ENCODE results near the gene SHC4. TPM values are rescaled to one million over a fixed set of nuclear protein-coding genes. Genes with fewer than 3 reads are reported as not detected.

The SHC4 gene
- polyA plus RNA-seq, 1 donor (not counting 4 experiments of a cell fraction or from before 2014, with no cell fraction given): 0.94 TPM

DNA sequence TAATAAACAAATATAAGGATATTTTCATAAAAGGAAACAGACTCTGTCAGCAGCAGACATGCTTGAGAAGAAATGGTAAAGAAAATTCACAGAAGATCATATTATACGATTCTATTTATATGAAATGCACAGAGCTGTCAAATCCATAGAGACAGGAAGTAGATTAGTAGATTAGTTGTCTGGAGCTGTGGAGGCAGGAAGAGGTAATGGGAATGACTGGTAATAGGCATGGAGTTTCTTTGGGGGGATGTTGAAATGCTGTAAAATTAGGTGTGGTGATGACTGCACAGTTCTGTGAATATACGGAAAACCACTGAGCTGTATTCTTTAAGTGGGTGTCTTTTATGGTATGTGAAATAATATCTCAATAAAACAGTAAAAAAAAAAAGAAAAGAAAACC, 188.2 kb downstream of the SHC4 start:
- no peak for DNase-seq (ENCODE audit: low read depth, low spot score)
- Histone ChIP-seq H3K9ac (ENCODE audit: control insufficient read depth, extremely low read depth, insufficient read depth, low read length) (no peak overlapping the region), H3K36me3 (ENCODE audit: control insufficient read depth in 2 of 2, extremely low read depth in 1 of 2, insufficient read depth in 2 of 2, low read length in 2 of 2) (peaks cover 0 to 2% of the 10 kb centered on the region in 2 experiments), H3K4me3 (ENCODE audit: control insufficient read depth in 2 of 3, extremely low read depth in 1 of 3, insufficient read depth in 2 of 3, low read depth in 1 of 3, low read length in 3 of 3) (no peak overlapping the region), H4K20me1 (ENCODE audit: control insufficient read depth, extremely low read depth, insufficient read depth, low read length) (no peaks in the 10 kb centered on the region), H3K27me3 (ENCODE audit: control insufficient read depth, extremely low read depth, insufficient read depth, low read length) (no peaks in the 10 kb centered on the region), H3K4me1 (ENCODE audit: control insufficient read depth, extremely low read depth, insufficient read depth, low read length) (no peaks in the 10 kb centered on the region), H3K4me2 (ENCODE audit: control insufficient read depth, extremely low read depth, insufficient read depth, low read depth, low read length) (no peak overlapping the region), H3K27ac (ENCODE audit: control insufficient read depth, insufficient read depth, low read length) (no peak overlapping the region), H3K9me1 (ENCODE audit: control insufficient read depth, extremely low read depth, insufficient read depth, low read length) (no peaks in the 10 kb centered on the region), H3K9me3 (ENCODE audit: control insufficient read depth, low read depth, low read length) (no peaks in the 10 kb centered on the region), H3K79me2 (ENCODE audit: control insufficient read depth, insufficient read depth, low read length) (no peaks in the 10 kb centered on the region), H2AFZ (ENCODE audit: control insufficient read depth, low read length) (no peak overlapping the region)
- dilution Hi-C loops (cut with MboI; ENCODE audit: extremely low pct_ligation_motif_present, low sequenced_read_pairs): no loop called here
- TF ChIP-seq EZH2 (IDR thresholded peaks at IDR 0.05; ENCODE audit: low read length) (no peak), CTCF (optimal IDR thresholded peaks at IDR 0.05 in 1 of 3, IDR thresholded peaks at IDR 0.05 in 1 of 3, conservative IDR thresholded peaks at IDR 0.05 in 1 of 3; ENCODE audit: extremely low read depth in 1 of 3, insufficient read depth in 2 of 3, low read length in 3 of 3) (no peak)
- no peak for FAIRE-seq

DNA sequence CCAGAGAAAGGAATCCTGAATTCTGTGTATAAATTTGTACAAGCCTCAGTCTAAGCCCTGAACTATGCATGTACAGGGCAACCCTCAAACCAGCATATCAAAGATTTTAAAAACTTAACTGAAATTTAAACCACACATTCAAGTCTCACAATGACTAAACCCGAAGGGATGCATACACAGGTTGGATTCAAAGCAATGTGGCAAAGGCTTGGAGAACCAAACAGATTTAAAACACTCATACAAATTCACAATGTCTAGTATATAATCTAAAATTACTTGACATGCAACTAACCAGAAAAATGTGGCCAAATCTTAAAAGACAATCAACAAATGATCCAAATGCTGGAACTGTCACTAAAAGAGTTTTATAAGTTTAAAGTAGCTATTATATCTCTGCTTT, 189.2 kb downstream of the SHC4 start:
- FAIRE-seq (no peak), DNase-seq (ENCODE audit: low read depth, low spot score) (no peak)
- Histone ChIP-seq H3K27me3 (ENCODE audit: control insufficient read depth, extremely low read depth, insufficient read depth, low read length) (no peaks in the 10 kb centered on the region), H4K20me1 (ENCODE audit: control insufficient read depth, extremely low read depth, insufficient read depth, low read length) (no peaks in the 10 kb centered on the region), H3K4me3 (ENCODE audit: control insufficient read depth in 2 of 3, extremely low read depth in 1 of 3, insufficient read depth in 2 of 3, low read depth in 1 of 3, low read length in 3 of 3) (no peak overlapping the region), H3K27ac (ENCODE audit: control insufficient read depth, insufficient read depth, low read length) (no peak overlapping the region), H3K36me3 (ENCODE audit: control insufficient read depth in 2 of 2, extremely low read depth in 1 of 2, insufficient read depth in 2 of 2, low read length in 2 of 2) (peaks cover 0 to 2% of the 10 kb centered on the region in 2 experiments), H3K9ac (ENCODE audit: control insufficient read depth, extremely low read depth, insufficient read depth, low read length) (no peak overlapping the region), H3K4me1 (ENCODE audit: control insufficient read depth, extremely low read depth, insufficient read depth, low read length) (no peaks in the 10 kb centered on the region), H3K4me2 (ENCODE audit: control insufficient read depth, extremely low read depth, insufficient read depth, low read depth, low read length) (no peak overlapping the region), H3K9me1 (ENCODE audit: control insufficient read depth, extremely low read depth, insufficient read depth, low read length) (no peaks in the 10 kb centered on the region), H3K79me2 (ENCODE audit: control insufficient read depth, insufficient read depth, low read length) (no peaks in the 10 kb centered on the region), H2AFZ (ENCODE audit: control insufficient read depth, low read length) (no peak overlapping the region), H3K9me3 (ENCODE audit: control insufficient read depth, low read depth, low read length) (no peaks in the 10 kb centered on the region)
- dilution Hi-C loops (cut with MboI; ENCODE audit: extremely low pct_ligation_motif_present, low sequenced_read_pairs): no loop called here
- TF ChIP-seq CTCF (optimal IDR thresholded peaks at IDR 0.05 in 1 of 3, IDR thresholded peaks at IDR 0.05 in 1 of 3, conservative IDR thresholded peaks at IDR 0.05 in 1 of 3; ENCODE audit: extremely low read depth in 1 of 3, insufficient read depth in 2 of 3, low read length in 3 of 3): no peak
- TF ChIP-seq EZH2 (IDR thresholded peaks at IDR 0.05; ENCODE audit: low read length): no peak

Small RNA genes within 50 kb of the gene (small RNA-seq; reads per million reads assigned to genes)
- gene RF00019 (ENCODE audit: insufficient read length in 3 of 3, low read depth in 3 of 3, low replicate concordance in 1 of 3): 0 reads per million in 3 experiments

Other genes with a start within 250 kb of the SHC4 start
- 0.92 to 4.0 TPM (median 1.5 TPM) in 3 replicates for gene CEP152, start 152.8 kb downstream of the SHC4 start, polyA plus RNA-seq
- gene EID1, start 85.8 kb downstream of the SHC4 start, polyA plus RNA-seq: 99.0 to 125 TPM (median 120 TPM) in 3 replicates
- gene SECISBP2L, start 82.5 kb upstream of the SHC4 start, polyA plus RNA-seq: 8.5 to 15.4 TPM (median 14.8 TPM) in 3 replicates
- 51.3 to 114 TPM (median 52.7 TPM) in 3 replicates for gene COPS2, start 191.7 kb upstream of the SHC4 start, polyA plus RNA-seq
- gene GALK2, start 206.3 kb upstream of the SHC4 start, polyA plus RNA-seq: 20.7 to 29.7 TPM (median 29.7 TPM) in 3 replicates